Measurements from ENCODE around the gene CA5A.

- TF ChIP-seq POLR2AphosphoS5 (IDR thresholded peaks at IDR 0.05), result no peak
- no peak for TF ChIP-seq CTCF (IDR thresholded peaks at IDR 0.05)
- TF ChIP-seq POLR2A (IDR thresholded peaks at IDR 0.05), result no peak
Measured at GRCh38 chr16:87960852-87961251, 24.5 kb upstream of the CA5A start.
